GM10266 (cell line): ENCODE data around the gene PIMREG.

ENCODE experiments used
- DNase-seq: peaks from one replicate; pipeline ENCODE4 v3.0.0; 2012; ENCODE audit errors: extremely low spot score
- CTCF ChIP-seq: IDR thresholded peaks from 2 replicates; pipeline ENCODE4 v1.5.1; 2012; ENCODE audit warnings: mild to moderate bottlenecking, low read depth; ENCODE audit not compliant: control insufficient read depth, insufficient read depth; ENCODE audit errors: missing control alignments

The PIMREG gene

GRCh38 chr17:6437956-6438355, 6.3 kb upstream of the PIMREG start:
- DNase-seq, result no peak
- TF ChIP-seq CTCF, result no peak

GRCh38 chr17:6439951-6440350, 4.3 kb upstream of the PIMREG start:
- DNase-seq, result no peak
- TF ChIP-seq CTCF, result no peak

GRCh38 chr17:6442775-6443174, 1.5 kb upstream of the PIMREG start:
- TF ChIP-seq CTCF, result no peak
- DNase-seq, result no peak

GRCh38 chr17:6444571-6445335, 498 bp downstream of the PIMREG start:
- DNase-seq, result no peak
- TF ChIP-seq CTCF, result no peak

- no peak for DNase-seq
- no peak for TF ChIP-seq CTCF
These were observed 2.4 kb downstream of the PIMREG start for GRCh38 chr17:6446516-6447100.

GRCh38 chr17:6448473-6448872, 4.2 kb downstream of the PIMREG start:
- TF ChIP-seq CTCF, result no peak
- DNase-seq, result no peak

GRCh38 chr17:6449307-6449706, 5.1 kb downstream of the PIMREG start:
- no peak for TF ChIP-seq CTCF
- no peak for DNase-seq
